ENCODE measurements around the gene IFI16.
"Not testable (repeated sequence)": the region's sequence is repeated elsewhere in the genome, so short reads cannot be mapped to it uniquely, and the experiment has no call there.

The IFI16 gene

DNA sequence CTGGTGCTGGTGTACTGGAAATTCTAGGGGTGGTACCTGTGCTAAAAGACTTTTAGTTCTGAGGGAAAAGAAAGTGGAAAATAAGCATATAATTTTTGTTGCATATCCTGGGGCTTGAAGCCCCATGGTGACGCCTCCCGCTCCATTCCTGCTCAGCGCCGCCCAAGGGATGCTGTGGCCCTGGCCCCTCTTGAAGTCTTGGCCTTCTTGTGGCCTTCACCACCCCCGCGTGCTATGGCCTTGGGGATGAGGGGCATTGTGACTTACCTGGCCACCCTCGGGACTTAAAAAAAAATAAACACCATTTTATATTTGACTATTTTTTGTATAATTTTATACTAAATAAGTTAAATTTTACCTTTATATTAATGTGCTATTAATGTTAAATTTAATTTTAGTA is 15.3 kb downstream of the IFI16 start:
- Histone ChIP-seq H3K27me3 (ENCODE audit: insufficient read depth, low read length, poor library complexity, severe bottlenecking) (no peaks in the 10 kb centered on the region), H3F3A (ENCODE audit: low read depth) (no peaks in the 10 kb centered on the region; the same call in 1 of the 2 replicates), H2AFZ (ENCODE audit: low read length) (no peak overlapping the region), H4K20me1 (ENCODE audit: insufficient read depth, low read length, poor library complexity, severe bottlenecking) (peaks cover 88% of the 10 kb centered on the region), H3K4me1 (ENCODE audit: insufficient read depth, low read length, poor library complexity, severe bottlenecking) (peaks cover 63% of the 10 kb centered on the region), H3K36me3 (ENCODE audit: insufficient read depth, low read length) (peaks cover 68% of the 10 kb centered on the region), H3K9ac (ENCODE audit: low read depth, low read length, poor library complexity, severe bottlenecking) (no peak overlapping the region), H3K9me2 (replicated peaks; ENCODE audit: low read depth, low read length) (no peaks in the 10 kb centered on the region), H3K79me2 (ENCODE audit: insufficient read depth, low read length) (peaks cover 99% of the 10 kb centered on the region), H3K4me2 (ENCODE audit: low read depth, low read length, poor library complexity, severe bottlenecking) (peak overlapping the region; percentile 53), H3K9me3 (ENCODE audit: insufficient read depth, low read depth, low read length) (no peaks in the 10 kb centered on the region), H3K4me3 (ENCODE audit: low read length, poor library complexity, severe bottlenecking) (no peak overlapping the region)
- TF ChIP-seq, protein P1, sequence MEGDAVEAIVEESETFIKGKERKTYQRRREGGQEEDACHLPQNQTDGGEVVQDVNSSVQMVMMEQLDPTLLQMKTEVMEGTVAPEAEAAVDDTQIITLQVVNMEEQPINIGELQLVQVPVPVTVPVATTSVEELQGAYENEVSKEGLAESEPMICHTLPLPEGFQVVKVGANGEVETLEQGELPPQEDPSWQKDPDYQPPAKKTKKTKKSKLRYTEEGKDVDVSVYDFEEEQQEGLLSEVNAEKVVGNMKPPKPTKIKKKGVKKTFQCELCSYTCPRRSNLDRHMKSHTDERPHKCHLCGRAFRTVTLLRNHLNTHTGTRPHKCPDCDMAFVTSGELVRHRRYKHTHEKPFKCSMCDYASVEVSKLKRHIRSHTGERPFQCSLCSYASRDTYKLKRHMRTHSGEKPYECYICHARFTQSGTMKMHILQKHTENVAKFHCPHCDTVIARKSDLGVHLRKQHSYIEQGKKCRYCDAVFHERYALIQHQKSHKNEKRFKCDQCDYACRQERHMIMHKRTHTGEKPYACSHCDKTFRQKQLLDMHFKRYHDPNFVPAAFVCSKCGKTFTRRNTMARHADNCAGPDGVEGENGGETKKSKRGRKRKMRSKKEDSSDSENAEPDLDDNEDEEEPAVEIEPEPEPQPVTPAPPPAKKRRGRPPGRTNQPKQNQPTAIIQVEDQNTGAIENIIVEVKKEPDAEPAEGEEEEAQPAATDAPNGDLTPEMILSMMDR (conservative IDR thresholded peaks at IDR 0.05; ENCODE audit: low read length), result no peak

DNA sequence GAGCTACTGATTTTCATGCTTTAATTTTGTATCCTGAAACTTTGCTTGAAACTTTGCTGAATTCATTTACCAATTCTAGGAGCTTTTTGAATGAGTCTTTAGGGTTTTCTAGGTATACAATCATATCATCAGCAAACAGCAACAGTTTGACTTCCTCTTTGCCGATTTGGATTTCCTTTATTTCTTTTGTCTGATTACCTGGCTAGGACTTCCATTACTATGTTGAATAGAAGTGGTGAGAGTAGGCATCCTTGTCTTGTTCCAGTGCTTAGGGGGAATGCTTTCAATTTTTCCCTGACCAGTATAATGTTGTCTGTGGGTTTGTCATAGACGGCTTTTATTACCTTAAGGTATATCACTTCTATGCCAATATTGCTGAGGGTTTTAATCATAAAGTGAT is 17.1 kb downstream of the IFI16 start:
- peak overlapping the region; percentile 56 for H3K4me3 ChIP-seq (ENCODE audit: low read length, poor library complexity, severe bottlenecking)
- not testable (repeated sequence) for H3K9me3 ChIP-seq (ENCODE audit: insufficient read depth, low read depth, low read length); H3K9ac ChIP-seq (ENCODE audit: low read depth, low read length, poor library complexity, severe bottlenecking); H3K9me2 ChIP-seq (replicated peaks; ENCODE audit: low read depth, low read length); H2AFZ ChIP-seq (ENCODE audit: low read length); H3K27me3 ChIP-seq (ENCODE audit: insufficient read depth, low read length, poor library complexity, severe bottlenecking); H3F3A ChIP-seq (ENCODE audit: low read depth)
- H3K4me1 ChIP-seq (ENCODE audit: insufficient read depth, low read length, poor library complexity, severe bottlenecking), result peaks cover 53% of the 10 kb centered on the region
- H4K20me1 ChIP-seq (ENCODE audit: insufficient read depth, low read length, poor library complexity, severe bottlenecking), result peaks cover 94% of the 10 kb centered on the region
- H3K79me2 ChIP-seq (ENCODE audit: insufficient read depth, low read length), result peaks cover 99% of the 10 kb centered on the region
- peak overlapping the region; percentile 61 for H3K4me2 ChIP-seq (ENCODE audit: low read depth, low read length, poor library complexity, severe bottlenecking)
- peaks cover 68% of the 10 kb centered on the region for H3K36me3 ChIP-seq (ENCODE audit: insufficient read depth, low read length)

DNA sequence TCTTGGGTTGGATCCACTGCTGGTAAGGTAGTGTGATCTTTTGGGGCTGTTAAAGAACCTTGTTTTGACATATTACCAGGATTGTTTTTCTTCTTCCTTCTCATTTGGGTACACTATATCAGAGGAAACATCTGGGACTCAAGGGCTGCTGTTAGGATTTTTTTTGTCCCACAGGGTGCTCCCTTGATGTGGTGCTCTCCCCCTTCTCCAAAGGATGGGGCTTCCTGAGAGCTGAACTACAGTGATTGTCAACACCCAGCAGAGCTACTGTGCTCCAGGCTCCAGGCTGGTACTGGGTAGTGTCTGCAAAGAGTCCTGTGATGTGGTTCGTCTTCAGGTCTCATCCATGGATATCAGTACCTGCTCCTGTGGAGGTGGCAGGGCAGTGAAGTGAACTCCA is 20.6 kb downstream of the IFI16 start:
- Histone ChIP-seq H3K9ac (ENCODE audit: low read depth, low read length, poor library complexity, severe bottlenecking) (no peak overlapping the region), H3K36me3 (ENCODE audit: insufficient read depth, low read length) (peaks cover 78% of the 10 kb centered on the region), H3K79me2 (ENCODE audit: insufficient read depth, low read length) (peaks cover 91% of the 10 kb centered on the region)

DNA sequence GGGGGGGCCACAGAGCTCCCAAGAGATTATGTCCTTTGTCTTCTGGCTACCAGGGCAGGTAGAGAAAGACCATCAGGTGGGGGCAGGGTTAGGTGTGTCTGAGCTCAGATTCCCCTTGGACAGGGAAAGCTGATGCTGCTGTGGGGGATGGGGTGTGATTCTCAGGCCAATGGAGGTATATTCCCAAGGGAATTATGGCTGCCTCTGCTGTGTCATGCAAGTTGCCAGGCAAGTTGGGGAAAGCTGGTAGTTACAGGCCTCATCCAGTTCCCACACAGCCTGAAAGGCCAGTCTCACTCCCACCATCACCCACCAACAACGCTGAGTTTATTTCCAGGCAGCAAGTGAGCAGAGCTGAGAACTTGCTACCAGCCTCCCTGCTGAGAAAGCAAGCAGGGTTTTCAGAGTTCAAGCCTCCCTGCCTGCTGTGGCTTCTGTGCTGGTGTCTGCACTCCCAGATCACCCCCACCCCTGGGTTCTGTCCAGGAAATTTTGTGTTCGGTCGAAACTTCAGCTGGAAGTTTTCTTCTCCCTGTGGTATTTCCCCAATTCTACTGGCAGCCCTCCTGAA is 21.3 kb downstream of the IFI16 start:
- TF ChIP-seq, protein P1 (conservative IDR thresholded peaks at IDR 0.05; ENCODE audit: low read length), result no peak
- no peak for TF ChIP-seq EZH2phosphoT487 (IDR thresholded peaks at IDR 0.05; ENCODE audit: borderline replicate concordance)
- H2AFZ ChIP-seq (ENCODE audit: low read length), result no peak overlapping the region
- no peaks in the 10 kb centered on the region for H3K9me3 ChIP-seq (ENCODE audit: insufficient read depth, low read depth, low read length)
- no peaks in the 10 kb centered on the region for H3K27me3 ChIP-seq (ENCODE audit: insufficient read depth, low read length, poor library complexity, severe bottlenecking)
- no peaks in the 10 kb centered on the region for H3F3A ChIP-seq (ENCODE audit: low read depth)
- peaks cover 87% of the 10 kb centered on the region for H4K20me1 ChIP-seq (ENCODE audit: insufficient read depth, low read length, poor library complexity, severe bottlenecking)
- H3K9me2 ChIP-seq (replicated peaks; ENCODE audit: low read depth, low read length), result no peaks in the 10 kb centered on the region
- H3K79me2 ChIP-seq (ENCODE audit: insufficient read depth, low read length), result peaks cover 85% of the 10 kb centered on the region
- no peak overlapping the region for H3K4me2 ChIP-seq (ENCODE audit: low read depth, low read length, poor library complexity, severe bottlenecking)
- no peak overlapping the region for H3K4me3 ChIP-seq (ENCODE audit: low read length, poor library complexity, severe bottlenecking)
- peaks cover 35% of the 10 kb centered on the region for H3K4me1 ChIP-seq (ENCODE audit: insufficient read depth, low read length, poor library complexity, severe bottlenecking)
- peaks cover 84% of the 10 kb centered on the region for H3K36me3 ChIP-seq (ENCODE audit: insufficient read depth, low read length)
- H3K9ac ChIP-seq (ENCODE audit: low read depth, low read length, poor library complexity, severe bottlenecking), result no peak overlapping the region

More for the DNA sequence above, 20.6 kb downstream of the IFI16 start:
- TF ChIP-seq, protein P1 (conservative IDR thresholded peaks at IDR 0.05; ENCODE audit: low read length), result no peak
- no peak for TF ChIP-seq EZH2phosphoT487 (IDR thresholded peaks at IDR 0.05; ENCODE audit: borderline replicate concordance)
- H3K9me3 ChIP-seq (ENCODE audit: insufficient read depth, low read depth, low read length), result no peaks in the 10 kb centered on the region
- no peaks in the 10 kb centered on the region for H3F3A ChIP-seq (ENCODE audit: low read depth)
- peaks cover 39% of the 10 kb centered on the region for H3K4me1 ChIP-seq (ENCODE audit: insufficient read depth, low read length, poor library complexity, severe bottlenecking)
- H3K27me3 ChIP-seq (ENCODE audit: insufficient read depth, low read length, poor library complexity, severe bottlenecking), result no peaks in the 10 kb centered on the region
- H3K4me3 ChIP-seq (ENCODE audit: low read length, poor library complexity, severe bottlenecking), result no peak overlapping the region
- peaks cover 92% of the 10 kb centered on the region for H4K20me1 ChIP-seq (ENCODE audit: insufficient read depth, low read length, poor library complexity, severe bottlenecking)
- H2AFZ ChIP-seq (ENCODE audit: low read length), result no peak overlapping the region
- no peak overlapping the region for H3K4me2 ChIP-seq (ENCODE audit: low read depth, low read length, poor library complexity, severe bottlenecking)
- H3K9me2 ChIP-seq (replicated peaks; ENCODE audit: low read depth, low read length), result no peaks in the 10 kb centered on the region

Measured in Loucy (cell line).